Trophoblast cell (in vitro differentiated cells and primary cell): Measurements from ENCODE around the gene NELFE.
A peak's percentile ranks its signal among the peaks of the same experiment; 100 is the strongest.
"Not testable (repeated sequence)": the region's sequence is repeated elsewhere in the genome, so short reads cannot be mapped to it uniquely, and the experiment has no call there.

ENCODE experiments used
- DNase-seq, 2 donors: peaks; one replicate each; pipeline ENCODE4 v3.0.0-alpha.2; 2016
- H2AFZ ChIP-seq: 2 replicates; pipeline ENCODE4 v1.6.1; 2013; ENCODE audit warnings: low read length, moderate library complexity, mild to moderate bottlenecking; ENCODE audit not compliant: insufficient read depth, poor library complexity
- H2AK5ac ChIP-seq: 2 replicates; pipeline ENCODE4 v1.6.1; 2013; ENCODE audit warnings: mild to moderate bottlenecking, low read length
- H2BK120ac ChIP-seq: 2 replicates; pipeline ENCODE4 v1.6.1; 2013; ENCODE audit warnings: low read length, mild to moderate bottlenecking, moderate library complexity; ENCODE audit not compliant: insufficient read depth, poor library complexity
- H2BK12ac ChIP-seq: 2 replicates; pipeline ENCODE4 v1.6.1; 2013; ENCODE audit warnings: mild to moderate bottlenecking, low read length, moderate library complexity
- H2BK5ac ChIP-seq: 2 replicates; pipeline ENCODE4 v1.6.1; 2013; ENCODE audit warnings: low read length, low read depth, moderate library complexity, mild to moderate bottlenecking; ENCODE audit not compliant: poor library complexity
- H3K14ac ChIP-seq: 2 replicates; pipeline ENCODE4 v1.6.1; 2013; ENCODE audit warnings: mild to moderate bottlenecking, low read length
- H3K18ac ChIP-seq: 2 replicates; pipeline ENCODE4 v1.6.1; 2013; ENCODE audit warnings: mild to moderate bottlenecking, low read length
- H3K23ac ChIP-seq: 2 replicates; pipeline ENCODE4 v1.6.1; 2013; ENCODE audit warnings: low read length
- H3K27ac ChIP-seq: 2 replicates; pipeline ENCODE4 v1.5.1; 2013; ENCODE audit warnings: low read depth, mild to moderate bottlenecking, inconsistent platforms, low read length, moderate library complexity
- H3K27me3 ChIP-seq: 2 replicates; pipeline ENCODE4 v1.6.1; 2013; ENCODE audit warnings: inconsistent platforms, mild to moderate bottlenecking, low read length, moderate library complexity; ENCODE audit not compliant: insufficient read depth
- H3K36me3 ChIP-seq, 2 experiments: 1 replicate in 1 of 2; 2 replicates in 1 of 2; pipeline ENCODE4 v1.6.1; 2013; ENCODE audit warnings: low read length in 2 of 2, mild to moderate bottlenecking in 2 of 2, moderate library complexity in 1 of 2; ENCODE audit not compliant: insufficient read depth in 2 of 2, control insufficient read depth in 1 of 2
- H3K4ac ChIP-seq: 2 replicates; pipeline ENCODE4 v1.6.1; 2013; ENCODE audit warnings: low read depth, mild to moderate bottlenecking, low read length, moderate library complexity
- H3K4me1 ChIP-seq, 2 experiments: 1 replicate in 1 of 2; 2 replicates in 1 of 2; pipeline ENCODE4 v1.6.1; 2013; ENCODE audit warnings: low read length in 2 of 2, mild to moderate bottlenecking in 2 of 2, moderate library complexity in 1 of 2; ENCODE audit not compliant: insufficient read depth in 2 of 2, control insufficient read depth in 1 of 2
- H3K4me2 ChIP-seq: 2 replicates; pipeline ENCODE4 v1.6.1; 2013; ENCODE audit warnings: inconsistent platforms, mild to moderate bottlenecking, low read length, moderate library complexity
- H3K4me3 ChIP-seq: 2 replicates; pipeline ENCODE4 v1.5.1; 2013; ENCODE audit warnings: mild to moderate bottlenecking, low read depth, low read length, inconsistent platforms
- H3K79me1 ChIP-seq: one replicate; pipeline ENCODE4 v1.6.1; 2013; ENCODE audit warnings: low read length
- H3K79me2 ChIP-seq: 2 replicates; pipeline ENCODE4 v1.6.1; 2013; ENCODE audit warnings: low read length, mild to moderate bottlenecking; ENCODE audit not compliant: control insufficient read depth, insufficient read depth, poor library complexity
- H3K9ac ChIP-seq: 2 replicates; pipeline ENCODE4 v1.6.1; 2013; ENCODE audit warnings: mild to moderate bottlenecking, low read length
- H3K9me3 ChIP-seq: 2 replicates; pipeline ENCODE4 v1.6.1; 2013; ENCODE audit warnings: low read depth, mild to moderate bottlenecking, control low read depth, inconsistent platforms, low read length; ENCODE audit not compliant: insufficient read depth
- H4K12ac ChIP-seq: 2 replicates; pipeline ENCODE4 v1.6.1; 2013; ENCODE audit warnings: low read depth, mild to moderate bottlenecking, low read length, moderate library complexity
- H4K8ac ChIP-seq: 2 replicates; pipeline ENCODE4 v1.6.1; 2013; ENCODE audit warnings: low read depth, mild to moderate bottlenecking, low read length, moderate library complexity
- H4K91ac ChIP-seq: one replicate; pipeline ENCODE4 v1.6.1; 2013; ENCODE audit warnings: low read depth, mild to moderate bottlenecking, low read length, moderate library complexity
- WGBS: extraction: QIAGEN DNeasy Blood & Tissue Kit; methylation state at CpG from one replicate; pipeline ENCODE4 v1.1.7; 2013; ENCODE audit warnings: missing lambda C conversion rate; ENCODE audit not compliant: insufficient read length, insufficient coverage; ENCODE audit errors: extremely low coverage; 5-methylcytosine and 5-hydroxymethylcytosine counted together

Gene NELFE

GRCh38 chr6:31915756-31916155 is 43.0 kb downstream of the NELFE start:
- no peak overlapping the region for H2BK120ac ChIP-seq
- no peak overlapping the region for H2AFZ ChIP-seq
- H3K4me1 ChIP-seq: peaks cover 0 to 2% of the 10 kb centered on the region in 2 experiments
- no CpG with 5 or more reads among the region's 6 CpGs for WGBS
- no peak overlapping the region for H3K4ac ChIP-seq
- H4K12ac ChIP-seq: no peak overlapping the region
- H3K9me3 ChIP-seq: peaks cover 2% of the 10 kb centered on the region
- H3K79me1 ChIP-seq: no peaks in the 10 kb centered on the region
- H3K18ac ChIP-seq: no peak overlapping the region
- H2BK12ac ChIP-seq: no peak overlapping the region
- H2BK5ac ChIP-seq: no peak overlapping the region
- H2AK5ac ChIP-seq: no peak overlapping the region
- H3K14ac ChIP-seq: no peak overlapping the region
- H3K4me2 ChIP-seq: no peak overlapping the region
- peak; percentile 90 to 93 for DNase-seq
- H3K4me3 ChIP-seq: no peak overlapping the region
- no peak overlapping the region for H4K91ac ChIP-seq
- no peaks in the 10 kb centered on the region for H3K27me3 ChIP-seq
- no peaks in the 10 kb centered on the region for H3K79me2 ChIP-seq
- no peaks in the 10 kb centered on the region for H3K36me3 ChIP-seq
- H3K9ac ChIP-seq: no peak overlapping the region
- no peak overlapping the region for H3K23ac ChIP-seq
- no peak overlapping the region for H3K27ac ChIP-seq
- no peak overlapping the region for H4K8ac ChIP-seq

GRCh38 chr6:31915351-31915750 is 43.4 kb downstream of the NELFE start:
- H3K36me3 ChIP-seq: no peaks in the 10 kb centered on the region
- H3K27ac ChIP-seq: no peak overlapping the region
- H2BK120ac ChIP-seq: no peak overlapping the region
- no peaks in the 10 kb centered on the region for H3K79me2 ChIP-seq
- H3K27me3 ChIP-seq: no peaks in the 10 kb centered on the region
- H3K14ac ChIP-seq: no peak overlapping the region
- H4K91ac ChIP-seq: no peak overlapping the region
- H4K8ac ChIP-seq: no peak overlapping the region
- H3K4me1 ChIP-seq: peaks cover 0 to 2% of the 10 kb centered on the region in 2 experiments
- no peak overlapping the region for H2AFZ ChIP-seq
- DNase-seq: no peak
- no peak overlapping the region for H3K4me2 ChIP-seq
- H3K23ac ChIP-seq: no peak overlapping the region
- H2BK5ac ChIP-seq: no peak overlapping the region
- H3K4ac ChIP-seq: no peak overlapping the region
- no peak overlapping the region for H2AK5ac ChIP-seq
- no peak overlapping the region for H3K18ac ChIP-seq
- no peak overlapping the region for H3K9ac ChIP-seq
- H3K9me3 ChIP-seq: peaks cover 2% of the 10 kb centered on the region
- H3K79me1 ChIP-seq: no peaks in the 10 kb centered on the region
- no peak overlapping the region for H2BK12ac ChIP-seq
- no peak overlapping the region for H3K4me3 ChIP-seq
- no peak overlapping the region for H4K12ac ChIP-seq

- DNase-seq: no peak
- H3K4me1 ChIP-seq: peaks cover 0 to 2% of the 10 kb centered on the region in 2 experiments
- no peaks in the 10 kb centered on the region for H3K79me2 ChIP-seq
- no peaks in the 10 kb centered on the region for H3K27me3 ChIP-seq
- H3K4me3 ChIP-seq: no peak overlapping the region
- H2AK5ac ChIP-seq: no peak overlapping the region
- no peak overlapping the region for H4K8ac ChIP-seq
- H4K12ac ChIP-seq: no peak overlapping the region
- H3K18ac ChIP-seq: no peak overlapping the region
- no peak overlapping the region for H3K4me2 ChIP-seq
- no peak overlapping the region for H3K14ac ChIP-seq
- H3K4ac ChIP-seq: no peak overlapping the region
- H2AFZ ChIP-seq: no peak overlapping the region
- H3K36me3 ChIP-seq: no peaks in the 10 kb centered on the region
- H2BK5ac ChIP-seq: no peak overlapping the region
- no CpG with 5 or more reads among the region's 11 CpGs for WGBS
- H2BK120ac ChIP-seq: no peak overlapping the region
- H3K27ac ChIP-seq: no peak overlapping the region
- peaks cover 2% of the 10 kb centered on the region for H3K9me3 ChIP-seq
- H3K9ac ChIP-seq: no peak overlapping the region
- H3K79me1 ChIP-seq: no peaks in the 10 kb centered on the region
- no peak overlapping the region for H2BK12ac ChIP-seq
- no peak overlapping the region for H3K23ac ChIP-seq
- H4K91ac ChIP-seq: no peak overlapping the region
Observed at GRCh38 chr6:31911826-31912585, 46.8 kb downstream of the NELFE start.

- H3K18ac ChIP-seq, H4K91ac ChIP-seq, H4K8ac ChIP-seq, H3K79me2 ChIP-seq, H3K4ac ChIP-seq, H2BK120ac ChIP-seq, H3K4me2 ChIP-seq, H3K79me1 ChIP-seq, H2AK5ac ChIP-seq, H3K9me3 ChIP-seq, H4K12ac ChIP-seq, H3K9ac ChIP-seq, H3K4me3 ChIP-seq, H2AFZ ChIP-seq, H2BK5ac ChIP-seq, H3K27me3 ChIP-seq, H3K14ac ChIP-seq, H3K23ac ChIP-seq, H2BK12ac ChIP-seq, H3K27ac ChIP-seq, H3K36me3 ChIP-seq, H3K4me1 ChIP-seq: not testable (repeated sequence)
- peak; percentile 82 to 87 for DNase-seq
- no CpG with 5 or more reads among the region's 7 CpGs for WGBS
Observed at GRCh38 chr6:31909298-31909697, 49.5 kb downstream of the NELFE start.
